HCT116 (cell line): ENCODE measurements around the gene CDKN1A. TPM values are rescaled to one million over a fixed set of nuclear protein-coding genes. Genes with fewer than 3 reads are reported as not detected.

Experiments used
- ATAC-seq: fragments of 200-7000 bp; cut with Tn5 transposase; 2 replicates; pipeline ENCODE4 v1.9.1; 2020; ENCODE audit warnings: mild to moderate bottlenecking, moderate library complexity
- BruUV-seq: library from RNA; stranded (reverse); fragments of 400-500 nt; replicated peaks from 2 replicates; lab custom pipeline; 2021; lab: Mats Ljungman, UMichigan
- CTCF ChIA-PET: fragments of 300-600 bp; sonication (Branson Sonifier 250); formaldehyde crosslinking; loops from one replicate; lab custom pipeline; 2021; ENCODE audit warnings: antibody characterized with exemption; lab: Charles Lee
- POLR2A ChIA-PET: fragments of 300-600, 350-600 bp; sonication (Branson Sonifier 250); formaldehyde crosslinking; loops from one replicate; lab custom pipeline; 2021; ENCODE audit warnings: antibody characterized with exemption; lab: Charles Lee
- RAD21 ChIA-PET, 2 experiments: fragments of 300-600 bp; sonication (Branson Sonifier 250); formaldehyde crosslinking; loops; one replicate each; lab custom pipeline; 2023; ENCODE audit warnings: low total read pairs in 2 of 2; ENCODE audit not compliant: uncharacterized antibody in 2 of 2, unreplicated experiment in 2 of 2, low non-redundant PET in 1 of 2; lab: Charles Lee
- DNase-seq: peaks from one replicate; pipeline ENCODE4 v3.0.0-alpha.2; 2010; ENCODE audit warnings: low read depth, low spot score
- H2AFZ ChIP-seq: fragments of 200-600 bp; shearing (Covaris generic), sonication (generic); 2 replicates; pipeline ENCODE4 v1.6.1; 2017; ENCODE audit warnings: low read depth, mixed run types, mixed read lengths, antibody characterized with exemption, low read length; ENCODE audit not compliant: poor library complexity, severe bottlenecking
- H3K27ac ChIP-seq: 2 replicates; pipeline ENCODE4 v1.5.1; 2012; ENCODE audit warnings: low read depth, low read length
- H3K27me3 ChIP-seq: fragments of 200-600 bp; sonication (generic); 2 replicates; pipeline ENCODE4 v1.6.1; 2016; ENCODE audit warnings: mixed run types, low read length, mixed read lengths; ENCODE audit not compliant: insufficient read depth
- H3K36me3 ChIP-seq, 2 experiments: fragments of 200-500 bp in 1 of 2; fragments of 200-600 bp in 1 of 2; sonication (Bioruptor generic) in 1 of 2; sonication (generic) in 1 of 2; 2 replicates each; pipeline versions ENCODE4 v1.5.1 to v1.6.1; 2014 to 2016; ENCODE audit warnings: low read length in 2 of 2, inconsistent platforms in 1 of 2, mixed read lengths in 1 of 2, mixed run types in 1 of 2; ENCODE audit not compliant: insufficient read depth in 2 of 2, control insufficient read depth in 1 of 2
- H3K4me1 ChIP-seq, 2 experiments: fragments of 200-600 bp in 1 of 2; sonication (generic) in 1 of 2; 2 replicates each; pipeline versions ENCODE4 v1.5.1 to v1.6.1; 2012 to 2017; ENCODE audit warnings: low read length in 2 of 2, inconsistent platforms in 1 of 2, mild to moderate bottlenecking in 1 of 2, mixed read lengths in 1 of 2, mixed run types in 1 of 2, moderate library complexity in 1 of 2; ENCODE audit not compliant: insufficient read depth in 2 of 2, control insufficient read depth in 1 of 2
- H3K4me2 ChIP-seq: fragments of 200-600 bp; sonication (generic); 2 replicates; pipeline ENCODE4 v1.6.1; 2017; ENCODE audit warnings: mixed run types, low read length, mixed read lengths
- H3K4me3 ChIP-seq, 2 experiments: fragments of 200-600 bp in 1 of 2; sonication (generic) in 1 of 2; replicated peaks in 1 of 2; 2 replicates each; pipeline ENCODE4 v1.5.1; 2011 to 2016; ENCODE audit warnings: low read length in 2 of 2, control low read depth in 1 of 2, low read depth in 1 of 2, mild to moderate bottlenecking in 1 of 2, mixed read lengths in 1 of 2, mixed run types in 1 of 2
- H3K79me2 ChIP-seq: fragments of 200-600 bp; sonication (generic); 2 replicates; pipeline ENCODE4 v1.6.1; 2017; ENCODE audit warnings: mild to moderate bottlenecking, mixed run types, low read length, moderate library complexity, mixed read lengths; ENCODE audit not compliant: insufficient read depth
- H3K9ac ChIP-seq: fragments of 200-600 bp; sonication (generic); 2 replicates; pipeline ENCODE4 v1.6.1; 2016; ENCODE audit warnings: low read length, mixed read lengths
- H3K9me2 ChIP-seq: fragments of 200-600 bp; sonication (generic), shearing (Covaris generic); 2 replicates; pipeline ENCODE4 v1.6.1; 2017; ENCODE audit warnings: mixed run types, mild to moderate bottlenecking, moderate library complexity; ENCODE audit not compliant: insufficient read depth
- H3K9me3 ChIP-seq, 2 experiments: fragments of 200-500 bp in 1 of 2; fragments of 200-600 bp in 1 of 2; sonication (Bioruptor generic) in 1 of 2; sonication (generic) in 1 of 2; 2 replicates each; pipeline ENCODE4 v1.6.1; 2014 to 2017; ENCODE audit warnings: low read length in 2 of 2, mixed read lengths in 2 of 2, inconsistent platforms in 1 of 2, low read depth in 1 of 2, mild to moderate bottlenecking in 1 of 2, mixed run types in 1 of 2, moderate library complexity in 1 of 2; ENCODE audit not compliant: control insufficient read depth in 1 of 2, insufficient read depth in 1 of 2
- H4K20me1 ChIP-seq: fragments of 200-600 bp; sonication (generic), shearing (Covaris generic); 2 replicates; pipeline ENCODE4 v1.6.1; 2017; ENCODE audit warnings: mixed run types, mild to moderate bottlenecking, moderate library complexity; ENCODE audit not compliant: insufficient read depth
- EGR1 ChIP-seq: IDR thresholded peaks from 2 replicates; pipeline ENCODE4 v1.6.1; 2012; ENCODE audit warnings: low read depth
- EZH2 ChIP-seq: fragments of 200-600 bp; sonication (generic); IDR thresholded peaks from 2 replicates; pipeline ENCODE4 v1.6.1; 2017; ENCODE audit warnings: antibody characterized with exemption, mixed run types
- JUND ChIP-seq: IDR thresholded peaks from 2 replicates; pipeline ENCODE4 v1.6.1; 2012
- RAD21 ChIP-seq: IDR thresholded peaks from 2 replicates; pipeline ENCODE4 v1.6.1; 2012; ENCODE audit warnings: low read depth, mild to moderate bottlenecking
- SRF ChIP-seq: IDR thresholded peaks from 2 replicates; pipeline ENCODE4 v1.6.1; 2012; ENCODE audit warnings: low read depth
- TCF7L2 ChIP-seq: IDR thresholded peaks from 2 replicates; pipeline ENCODE4 v1.7.0; 2011; ENCODE audit warnings: borderline replicate concordance, inconsistent platforms; ENCODE audit not compliant: insufficient read depth, insufficient read length; ENCODE audit errors: extremely low read depth
- YY1 ChIP-seq: IDR thresholded peaks from 2 replicates; pipeline ENCODE4 v1.6.1; 2011; ENCODE audit warnings: low read length, low read depth, moderate library complexity, mild to moderate bottlenecking; ENCODE audit not compliant: insufficient replicate concordance; ENCODE audit errors: extremely low read depth
- ZFX ChIP-seq: fragments of 450-650 bp; IDR thresholded peaks from 2 replicates; pipeline ENCODE4 v1.6.1; 2017
- ZNF274 ChIP-seq: fragments of 200-500 bp; sonication (Bioruptor generic); IDR thresholded peaks from 2 replicates; pipeline ENCODE4 v1.6.1; 2014; ENCODE audit warnings: mild to moderate bottlenecking, low read depth, low read length, inconsistent platforms
- intact Hi-C: fragments of 100-400 bp; cut with micrococcal nuclease; formaldehyde crosslinking; loops from 2 replicates; pipeline ENCODE4 v1.10.0; 2022
- total RNA-seq: library from RNA; stranded (reverse); gene quantifications from one replicate; pipeline ENCODE4 v1.2.1, GENCODE V29; 2021; ENCODE audit not compliant: unreplicated experiment
- TF ChIP-seq, protein P1 (sequence below): IDR thresholded peaks from 2 replicates; pipeline ENCODE4 v1.6.1; 2011; ENCODE audit warnings: mild to moderate bottlenecking, low read length, moderate library complexity; ENCODE audit not compliant: insufficient replicate concordance; ENCODE audit errors: extremely low read depth
- TF ChIP-seq, protein P2 (sequence below), 3 experiments: fragments of 200-600 bp in 1 of 3; sonication (generic) in 1 of 3; IDR thresholded peaks in 2 of 3; conservative IDR thresholded peaks in 1 of 3; 2 replicates each; pipeline ENCODE4 v1.5.1; 2012 to 2017; ENCODE audit warnings: low read depth in 2 of 3, low read length in 2 of 3, antibody characterized with exemption in 1 of 3, borderline replicate concordance in 1 of 3, control low read depth in 1 of 3, mild to moderate bottlenecking in 1 of 3, mixed read lengths in 1 of 3, mixed run types in 1 of 3, moderate library complexity in 1 of 3; ENCODE audit not compliant: insufficient read depth in 1 of 3
- TF ChIP-seq, protein P3 (sequence below): IDR thresholded peaks from 2 replicates; pipeline ENCODE4 v1.6.1; 2012
- TF ChIP-seq, protein P4 (sequence below): IDR thresholded peaks from 2 replicates; pipeline ENCODE4 v1.6.1; 2012

Gene CDKN1A
- total RNA-seq, 1 experiment from 2014 or later: 179 TPM

DNA sequence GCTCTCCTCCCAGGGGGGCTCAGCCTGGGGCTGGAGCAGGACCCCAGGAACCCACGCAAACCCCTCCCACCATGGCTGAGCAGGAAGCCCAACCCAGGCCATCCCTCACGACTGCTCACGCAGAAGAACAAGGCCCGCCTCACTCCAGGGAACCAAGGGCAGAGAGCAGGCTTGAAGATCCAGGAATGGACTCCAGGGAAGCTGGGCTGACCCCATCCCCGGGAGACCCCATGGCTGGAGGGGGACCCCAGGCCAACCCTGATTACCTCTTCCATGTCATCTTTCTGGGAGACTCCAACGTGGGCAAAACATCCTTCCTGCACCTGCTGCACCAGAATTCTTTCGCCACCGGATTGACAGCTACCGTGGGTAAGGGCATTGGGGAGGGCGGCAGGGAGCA is 43.9 kb downstream of the CDKN1A start (continued):
- TF ChIP-seq, protein P1, sequence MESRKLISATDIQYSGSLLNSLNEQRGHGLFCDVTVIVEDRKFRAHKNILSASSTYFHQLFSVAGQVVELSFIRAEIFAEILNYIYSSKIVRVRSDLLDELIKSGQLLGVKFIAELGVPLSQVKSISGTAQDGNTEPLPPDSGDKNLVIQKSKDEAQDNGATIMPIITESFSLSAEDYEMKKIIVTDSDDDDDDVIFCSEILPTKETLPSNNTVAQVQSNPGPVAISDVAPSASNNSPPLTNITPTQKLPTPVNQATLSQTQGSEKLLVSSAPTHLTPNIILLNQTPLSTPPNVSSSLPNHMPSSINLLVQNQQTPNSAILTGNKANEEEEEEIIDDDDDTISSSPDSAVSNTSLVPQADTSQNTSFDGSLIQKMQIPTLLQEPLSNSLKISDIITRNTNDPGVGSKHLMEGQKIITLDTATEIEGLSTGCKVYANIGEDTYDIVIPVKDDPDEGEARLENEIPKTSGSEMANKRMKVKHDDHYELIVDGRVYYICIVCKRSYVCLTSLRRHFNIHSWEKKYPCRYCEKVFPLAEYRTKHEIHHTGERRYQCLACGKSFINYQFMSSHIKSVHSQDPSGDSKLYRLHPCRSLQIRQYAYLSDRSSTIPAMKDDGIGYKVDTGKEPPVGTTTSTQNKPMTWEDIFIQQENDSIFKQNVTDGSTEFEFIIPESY: no peak

DNA sequence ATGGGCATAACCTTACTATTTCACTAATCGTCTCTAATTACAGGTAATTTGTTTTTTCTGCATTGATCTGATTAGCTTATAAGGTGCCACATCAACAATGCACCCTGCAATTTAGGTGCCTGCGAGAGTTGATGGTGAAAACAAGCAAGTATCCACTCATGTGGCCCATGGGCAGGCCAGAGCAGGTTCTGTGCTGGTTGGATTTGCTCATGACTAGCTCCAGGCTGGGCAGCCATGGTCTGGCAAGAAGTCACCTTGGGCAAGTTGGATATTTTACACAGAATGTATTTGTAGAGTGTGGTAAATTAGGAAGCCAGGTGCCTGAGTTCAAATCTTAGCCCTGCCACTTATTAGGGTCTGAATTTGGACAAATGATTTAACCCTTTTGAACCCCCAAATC is 44.4 kb downstream of the CDKN1A start:
- POLR2A ChIA-PET: no interaction called here
- no peak overlapping the region for H3K4me3 ChIP-seq
- H3K9me3 ChIP-seq: no peaks in the 10 kb centered on the region
- no peaks in the 10 kb centered on the region; a peak in 1 of 4 replicates for H3K4me1 ChIP-seq
- H3K27ac ChIP-seq: no peak overlapping the region
- RAD21 ChIA-PET: no interaction called here
- H3K27me3 ChIP-seq: no peaks in the 10 kb centered on the region
- H3K9me2 ChIP-seq: no peaks in the 10 kb centered on the region
- intact Hi-C loops: no loop called here
- ATAC-seq: no peak
- no peak overlapping the region for H3K9ac ChIP-seq
- CTCF ChIA-PET: interaction anchor here (0.9 to 2.6 kb wide), 2 partner anchors 107 to 108 kb away, joined by 4 to 36 read pairs; no protein-coding TSS in a partner anchor
- no peak overlapping the region for H3K4me2 ChIP-seq
- no TSS peak for BruUV-seq
- H3K36me3 ChIP-seq: no peaks in the 10 kb centered on the region
- no peak overlapping the region for H2AFZ ChIP-seq
- TF ChIP-seq EZH2 (no peak), RAD21 (no peak), SRF (no peak), ZFX (no peak), TCF7L2 (no peak), YY1 (no peak), EGR1 (no peak), JUND (no peak), ZNF274 (no peak)
- TF ChIP-seq, protein P2, sequence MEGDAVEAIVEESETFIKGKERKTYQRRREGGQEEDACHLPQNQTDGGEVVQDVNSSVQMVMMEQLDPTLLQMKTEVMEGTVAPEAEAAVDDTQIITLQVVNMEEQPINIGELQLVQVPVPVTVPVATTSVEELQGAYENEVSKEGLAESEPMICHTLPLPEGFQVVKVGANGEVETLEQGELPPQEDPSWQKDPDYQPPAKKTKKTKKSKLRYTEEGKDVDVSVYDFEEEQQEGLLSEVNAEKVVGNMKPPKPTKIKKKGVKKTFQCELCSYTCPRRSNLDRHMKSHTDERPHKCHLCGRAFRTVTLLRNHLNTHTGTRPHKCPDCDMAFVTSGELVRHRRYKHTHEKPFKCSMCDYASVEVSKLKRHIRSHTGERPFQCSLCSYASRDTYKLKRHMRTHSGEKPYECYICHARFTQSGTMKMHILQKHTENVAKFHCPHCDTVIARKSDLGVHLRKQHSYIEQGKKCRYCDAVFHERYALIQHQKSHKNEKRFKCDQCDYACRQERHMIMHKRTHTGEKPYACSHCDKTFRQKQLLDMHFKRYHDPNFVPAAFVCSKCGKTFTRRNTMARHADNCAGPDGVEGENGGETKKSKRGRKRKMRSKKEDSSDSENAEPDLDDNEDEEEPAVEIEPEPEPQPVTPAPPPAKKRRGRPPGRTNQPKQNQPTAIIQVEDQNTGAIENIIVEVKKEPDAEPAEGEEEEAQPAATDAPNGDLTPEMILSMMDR (IDR thresholded peaks at IDR 0.05 in 2 of 3, conservative IDR thresholded peaks at IDR 0.05 in 1 of 3; ENCODE audit: borderline replicate concordance in 1 of 3, insufficient read depth in 1 of 3, low read depth in 2 of 3, low read length in 2 of 3): no peak
- TF ChIP-seq, protein P3, sequence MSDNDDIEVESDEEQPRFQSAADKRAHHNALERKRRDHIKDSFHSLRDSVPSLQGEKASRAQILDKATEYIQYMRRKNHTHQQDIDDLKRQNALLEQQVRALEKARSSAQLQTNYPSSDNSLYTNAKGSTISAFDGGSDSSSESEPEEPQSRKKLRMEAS: no peak
- TF ChIP-seq, protein P4, sequence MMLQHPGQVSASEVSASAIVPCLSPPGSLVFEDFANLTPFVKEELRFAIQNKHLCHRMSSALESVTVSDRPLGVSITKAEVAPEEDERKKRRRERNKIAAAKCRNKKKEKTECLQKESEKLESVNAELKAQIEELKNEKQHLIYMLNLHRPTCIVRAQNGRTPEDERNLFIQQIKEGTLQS: no peak
- TF ChIP-seq, protein P1: no peak
- DNase-seq: no peak
- no peaks in the 10 kb centered on the region for H3K79me2 ChIP-seq
- no peaks in the 10 kb centered on the region for H4K20me1 ChIP-seq
